ENCODE measurements around the gene SETD6.
"Not testable (repeated sequence)": the region's sequence is repeated elsewhere in the genome, so short reads cannot be mapped to it uniquely, and the experiment has no call there.

SETD6 gene

GRCh38 chr16:58537124-58537906, 22.0 kb downstream of the SETD6 start:
- DNase-seq (ENCODE audit: low read depth, low spot score): no peak

DNA sequence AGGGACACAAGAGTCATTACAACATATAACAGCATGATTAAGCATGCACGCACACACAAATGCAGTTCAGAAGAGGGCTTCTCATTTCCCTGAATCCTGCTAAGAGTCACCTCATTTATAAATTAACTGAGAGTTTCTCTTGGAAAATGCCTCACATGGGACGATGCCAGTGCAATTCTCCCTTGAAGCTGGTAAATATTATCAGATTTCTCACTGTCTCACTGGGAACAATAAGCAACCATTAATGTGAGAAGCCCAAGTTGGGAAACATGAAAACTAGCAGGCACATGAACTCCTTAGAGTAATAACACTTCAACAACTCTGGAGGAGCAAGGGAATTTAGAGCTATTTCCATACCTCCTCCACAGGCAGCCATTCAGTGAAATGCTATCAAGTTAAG, 26.4 kb downstream of the SETD6 start:
- no peak for DNase-seq (ENCODE audit: low read depth, low spot score)

- no peak for DNase-seq (ENCODE audit: low read depth, low spot score)
Measured at GRCh38 chr16:58542291-58542690, 27.0 kb downstream of the SETD6 start.

DNA sequence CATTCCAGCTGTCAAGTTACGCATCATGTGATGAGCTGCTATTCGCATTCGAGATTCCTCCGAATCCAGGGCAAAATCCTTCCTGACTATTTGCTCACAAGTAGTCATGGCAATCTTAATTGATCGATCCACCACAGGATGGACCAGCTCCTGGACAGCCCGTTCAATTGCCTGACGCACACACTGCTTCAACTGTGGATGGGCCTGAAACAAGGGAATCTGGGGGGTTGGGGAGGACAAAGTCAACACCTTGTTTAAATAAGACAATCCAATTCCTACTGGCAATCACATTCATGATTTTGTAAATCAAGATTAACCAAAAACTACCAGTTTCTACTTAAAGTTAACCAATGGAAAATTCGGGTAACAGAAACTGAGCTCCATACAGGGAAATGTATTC, 28.4 kb downstream of the SETD6 start:
- no peak for DNase-seq (ENCODE audit: low read depth, low spot score)

DNA sequence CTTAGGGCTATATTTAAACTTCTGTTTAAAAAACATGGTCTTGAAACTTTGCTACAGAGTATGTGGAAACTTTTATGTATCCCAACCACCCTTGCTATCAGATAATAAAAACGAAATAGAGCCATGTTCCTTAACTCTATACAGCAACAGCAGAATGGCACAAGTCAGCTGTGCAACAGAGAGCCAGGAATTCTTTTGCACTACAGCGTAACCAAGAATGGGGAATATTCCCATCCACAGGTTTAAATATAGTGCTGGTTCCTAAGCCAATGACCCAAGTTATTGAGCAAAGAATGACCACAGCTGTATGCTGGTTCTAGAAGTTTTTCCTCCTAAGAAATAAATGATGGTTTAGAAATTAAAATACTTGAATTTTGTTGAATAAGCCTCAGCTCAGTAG, 33.1 kb downstream of the SETD6 start:
- no peak for DNase-seq (ENCODE audit: low read depth, low spot score)

DNA sequence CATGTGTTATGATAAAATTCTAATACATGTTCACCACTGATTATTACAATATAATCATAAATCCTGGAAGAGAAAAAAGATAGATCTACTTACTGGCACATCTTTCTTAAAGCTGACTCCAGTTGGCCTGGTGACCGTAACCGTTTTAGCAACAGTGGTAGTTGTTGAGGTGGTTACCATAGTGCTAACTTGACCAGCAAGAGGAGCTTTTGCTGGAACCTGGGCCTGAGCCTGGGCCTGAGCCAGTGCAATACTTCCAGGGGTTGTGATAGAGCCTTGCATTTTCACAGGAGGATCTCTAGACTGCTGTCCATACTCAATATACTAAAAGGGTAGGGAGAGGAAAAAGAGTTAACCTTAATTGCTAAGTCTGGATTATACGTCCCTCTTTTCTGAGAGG, 36.2 kb downstream of the SETD6 start:
- DNase-seq (ENCODE audit: low read depth, low spot score): peak; percentile 3

DNA sequence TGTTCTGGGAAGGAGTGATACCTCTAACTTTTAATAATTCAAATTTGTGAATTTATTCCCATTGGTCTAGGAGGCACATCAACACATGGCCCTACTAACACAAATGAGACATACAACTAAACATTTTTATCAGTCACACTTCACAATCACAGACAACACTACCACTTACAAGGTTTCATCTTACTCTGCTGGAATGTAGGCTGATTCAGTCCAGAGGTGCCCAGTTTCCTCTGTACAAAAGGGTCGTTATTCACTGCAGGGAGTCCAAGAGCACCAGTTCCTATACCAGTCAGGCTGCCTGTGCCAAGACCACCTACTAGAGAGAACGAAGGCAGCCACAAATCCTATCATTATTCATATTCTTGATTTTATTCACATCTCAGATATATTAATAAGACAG, 41.4 kb downstream of the SETD6 start:
- DNase-seq (ENCODE audit: low read depth, low spot score): peak; percentile 17

DNA sequence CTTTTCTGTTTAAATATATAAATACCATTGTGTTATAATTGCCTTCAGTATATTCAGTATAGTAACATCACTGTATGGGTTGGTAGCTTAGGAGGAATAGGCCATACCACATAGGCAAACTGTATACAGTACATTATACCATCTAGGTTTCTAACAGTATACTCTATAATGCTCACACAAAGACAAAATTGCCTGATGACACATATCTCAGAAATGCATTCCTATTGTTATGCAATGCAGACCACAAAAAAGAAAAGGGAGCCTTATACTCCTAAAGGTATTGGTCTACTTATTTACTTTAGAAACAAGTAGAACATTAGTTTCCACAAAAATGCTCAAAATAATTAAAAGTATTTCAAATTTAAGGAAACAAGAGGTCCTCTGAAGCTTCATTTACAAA, 47.9 kb downstream of the SETD6 start:
- peak; percentile 65 for DNase-seq (ENCODE audit: low read depth, low spot score)

GRCh38 chr16:58563775-58564174, 48.5 kb downstream of the SETD6 start:
- no peak for DNase-seq (ENCODE audit: low read depth, low spot score)

DNA sequence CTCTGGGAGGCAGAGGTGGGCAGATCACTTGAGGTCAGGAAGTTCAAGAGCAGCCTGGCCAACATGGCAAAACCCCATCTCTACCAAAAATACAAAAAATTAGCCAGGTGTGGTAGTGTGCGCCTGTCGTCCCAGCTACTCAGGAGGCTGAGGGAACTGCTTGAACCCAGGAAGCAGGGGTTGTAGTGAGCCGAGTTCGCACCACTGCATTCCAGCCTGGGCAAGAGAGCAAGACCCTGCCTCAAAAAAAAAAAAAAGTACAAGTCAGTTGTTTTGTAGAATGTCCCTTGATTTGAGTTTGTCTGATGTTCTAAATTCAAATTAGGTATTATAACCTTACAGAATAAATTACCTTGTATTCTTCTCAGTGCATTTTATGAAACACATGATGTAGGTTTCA, 50.4 kb downstream of the SETD6 start:
- DNase-seq (ENCODE audit: low read depth, low spot score): not testable (repeated sequence)
